VCaP (cell line): Measurements from ENCODE around the gene BAHCC1.
A peak's percentile ranks its signal among the peaks of the same experiment; 100 is the strongest.

ENCODE experiments used
- H3K27ac ChIP-seq: fragments of 450-650 bp; 2 replicates; pipeline ENCODE4 v1.5.1; 2017
- CTCF ChIP-seq: fragments of 450-650 bp; conservative IDR thresholded peaks from 2 replicates; pipeline ENCODE4 v1.5.1; 2017; ENCODE audit warnings: mild to moderate bottlenecking, moderate library complexity

Gene BAHCC1

GRCh38 chr17:81514739-81515529 lies 119.7 kb downstream of the BAHCC1 start:
- peak overlapping the region; percentile 100 for H3K27ac ChIP-seq

GRCh38 chr17:81515530-81516041 lies 120.3 kb downstream of the BAHCC1 start:
- H3K27ac ChIP-seq = peak overlapping the region; percentile 100
- TF ChIP-seq CTCF = no peak

More at GRCh38 chr17:81514739-81515529, 119.7 kb downstream of the BAHCC1 start:
- no peak for TF ChIP-seq CTCF
